H1 (cell line): ENCODE data around the gene ICAM5.

Experiments used
- ATF2 ChIP-seq: IDR thresholded peaks from 2 replicates; pipeline ENCODE4 v1.6.1; 2012; ENCODE audit warnings: low read length, inconsistent platforms
- EP300 ChIP-seq, 2 experiments: IDR thresholded peaks; 1 replicate in 1 of 2; 2 replicates in 1 of 2; pipeline ENCODE4 v1.6.1; 2011 to 2012; ENCODE audit warnings: low read depth in 2 of 2, low read length in 2 of 2, mild to moderate bottlenecking in 2 of 2, borderline replicate concordance in 1 of 2, inconsistent platforms in 1 of 2, moderate library complexity in 1 of 2
- POLR2A ChIP-seq, 2 experiments: IDR thresholded peaks; 1 replicate in 1 of 2; 2 replicates in 1 of 2; pipeline ENCODE4 v1.6.1; 2011; ENCODE audit warnings: low read depth in 2 of 2, low read length in 2 of 2, mild to moderate bottlenecking in 2 of 2; ENCODE audit errors: control extremely low read depth in 1 of 2
- POLR2AphosphoS5 ChIP-seq: IDR thresholded peaks from 2 replicates; pipeline ENCODE4 v1.6.1; 2011; ENCODE audit warnings: low read depth, low read length
- RAD21 ChIP-seq, 2 experiments: IDR thresholded peaks in 1 of 2; conservative IDR thresholded peaks in 1 of 2; 2 replicates each; pipeline ENCODE4 v1.6.1; 2011; ENCODE audit warnings: low read depth in 2 of 2, low read length in 2 of 2, improper control_type of control experiment in 1 of 2, inconsistent platforms in 1 of 2, mild to moderate bottlenecking in 1 of 2, moderate library complexity in 1 of 2
- SAP30 ChIP-seq: fragments of 300-600 bp; sonication (generic); IDR thresholded peaks from 2 replicates; pipeline ENCODE4 v1.7.1; 2012; ENCODE audit warnings: low read length, moderate library complexity, mild to moderate bottlenecking, inconsistent platforms; ENCODE audit not compliant: insufficient read depth, insufficient replicate concordance
- SIN3A ChIP-seq, 2 experiments: IDR thresholded peaks in 1 of 2; conservative IDR thresholded peaks in 1 of 2; 2 replicates each; pipeline ENCODE4 v1.6.1; 2011 to 2012; ENCODE audit warnings: low read length in 2 of 2, improper control_type of control experiment in 1 of 2, low read depth in 1 of 2, mild to moderate bottlenecking in 1 of 2
- SP1 ChIP-seq: IDR thresholded peaks from 2 replicates; pipeline ENCODE4 v1.6.1; 2011; ENCODE audit warnings: low read depth, low read length
- SRF ChIP-seq: IDR thresholded peaks from 2 replicates; pipeline ENCODE4 v1.6.1; 2011; ENCODE audit warnings: mild to moderate bottlenecking, low read depth, low read length, moderate library complexity
- SUZ12 ChIP-seq: fragments of 200-600 bp; sonication (generic); IDR thresholded peaks from 2 replicates; pipeline ENCODE4 v1.6.1; 2012; ENCODE audit warnings: mild to moderate bottlenecking, inconsistent platforms, low read length, moderate library complexity, mixed read lengths
- TEAD4 ChIP-seq: IDR thresholded peaks from 2 replicates; pipeline ENCODE4 v1.6.1; 2012; ENCODE audit warnings: low read depth, low read length, inconsistent platforms, mixed read lengths
- YY1 ChIP-seq: IDR thresholded peaks from 2 replicates; pipeline ENCODE4 v1.6.1; 2011; ENCODE audit warnings: low read depth, mild to moderate bottlenecking, low read length
- TF ChIP-seq, protein P1 (sequence below), 3 experiments: IDR thresholded peaks; 1 replicate in 2 of 3; 2 replicates in 1 of 3; pipeline versions ENCODE4 v1.5.1 to v1.6.1; 2011; ENCODE audit warnings: low read length in 3 of 3, mild to moderate bottlenecking in 3 of 3, inconsistent platforms in 2 of 3, low read depth in 1 of 3, moderate library complexity in 1 of 3; ENCODE audit not compliant: insufficient read depth in 1 of 3; ENCODE audit errors: control extremely low read depth in 1 of 3
- TF ChIP-seq, protein P2 (sequence below): IDR thresholded peaks from 2 replicates; pipeline ENCODE4 v1.6.1; 2012; ENCODE audit warnings: inconsistent platforms

- TF ChIP-seq POLR2A (IDR thresholded peaks at IDR 0.05; ENCODE audit: control extremely low read depth in 1 of 2, low read depth in 2 of 2, low read length in 2 of 2) (no peak), SAP30 (no peak), SUZ12 (no peak), ATF2 (no peak), SIN3A (conservative IDR thresholded peaks at IDR 0.05 in 1 of 2, IDR thresholded peaks at IDR 0.05 in 1 of 2; ENCODE audit: low read depth in 1 of 2, low read length in 2 of 2) (no peak), TEAD4 (no peak), RAD21 (IDR thresholded peaks at IDR 0.05 in 1 of 2, conservative IDR thresholded peaks at IDR 0.05 in 1 of 2; ENCODE audit: low read depth in 2 of 2, low read length in 2 of 2) (no peak), YY1 (no peak), SRF (no peak), POLR2AphosphoS5 (no peak), EP300 (IDR thresholded peaks at IDR 0.05; ENCODE audit: borderline replicate concordance in 1 of 2, low read depth in 2 of 2, low read length in 2 of 2) (no peak), SP1 (no peak)
- TF ChIP-seq, protein P1, sequence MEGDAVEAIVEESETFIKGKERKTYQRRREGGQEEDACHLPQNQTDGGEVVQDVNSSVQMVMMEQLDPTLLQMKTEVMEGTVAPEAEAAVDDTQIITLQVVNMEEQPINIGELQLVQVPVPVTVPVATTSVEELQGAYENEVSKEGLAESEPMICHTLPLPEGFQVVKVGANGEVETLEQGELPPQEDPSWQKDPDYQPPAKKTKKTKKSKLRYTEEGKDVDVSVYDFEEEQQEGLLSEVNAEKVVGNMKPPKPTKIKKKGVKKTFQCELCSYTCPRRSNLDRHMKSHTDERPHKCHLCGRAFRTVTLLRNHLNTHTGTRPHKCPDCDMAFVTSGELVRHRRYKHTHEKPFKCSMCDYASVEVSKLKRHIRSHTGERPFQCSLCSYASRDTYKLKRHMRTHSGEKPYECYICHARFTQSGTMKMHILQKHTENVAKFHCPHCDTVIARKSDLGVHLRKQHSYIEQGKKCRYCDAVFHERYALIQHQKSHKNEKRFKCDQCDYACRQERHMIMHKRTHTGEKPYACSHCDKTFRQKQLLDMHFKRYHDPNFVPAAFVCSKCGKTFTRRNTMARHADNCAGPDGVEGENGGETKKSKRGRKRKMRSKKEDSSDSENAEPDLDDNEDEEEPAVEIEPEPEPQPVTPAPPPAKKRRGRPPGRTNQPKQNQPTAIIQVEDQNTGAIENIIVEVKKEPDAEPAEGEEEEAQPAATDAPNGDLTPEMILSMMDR (IDR thresholded peaks at IDR 0.05; ENCODE audit: control extremely low read depth in 1 of 3, insufficient read depth in 1 of 3, low read depth in 1 of 3, low read length in 3 of 3), result no peak
- TF ChIP-seq, protein P2, sequence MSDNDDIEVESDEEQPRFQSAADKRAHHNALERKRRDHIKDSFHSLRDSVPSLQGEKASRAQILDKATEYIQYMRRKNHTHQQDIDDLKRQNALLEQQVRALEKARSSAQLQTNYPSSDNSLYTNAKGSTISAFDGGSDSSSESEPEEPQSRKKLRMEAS, result no peak
These were observed 16.6 kb downstream of the ICAM5 start for GRCh38 chr19:10306327-10306726.
